AG09309 (cell line): ENCODE data around the gene RAB6A.
"Not testable (repeated sequence)": the region's sequence is repeated elsewhere in the genome, so short reads cannot be mapped to it uniquely, and the experiment has no call there.

ENCODE experiments used
- DNase-seq: peaks from one replicate; pipeline ENCODE4 v3.0.0-alpha.2; 2010; ENCODE audit warnings: low read depth
- H3K4me3 ChIP-seq: 2 replicates; pipeline ENCODE4 v1.5.1; 2011; ENCODE audit warnings: mild to moderate bottlenecking, low read depth, low read length, moderate library complexity; ENCODE audit not compliant: control insufficient read depth
- CTCF ChIP-seq: IDR thresholded peaks from 2 replicates; pipeline ENCODE4 v1.5.1; 2011; ENCODE audit warnings: mild to moderate bottlenecking, low read depth, low read length, inconsistent platforms; ENCODE audit not compliant: insufficient read depth, control insufficient read depth; ENCODE audit errors: missing control alignments

Gene RAB6A

GRCh38 chr11:73705053-73705452, 55.8 kb downstream of the RAB6A start:
- no peak for DNase-seq
- no peak overlapping the region for H3K4me3 ChIP-seq
- no peak for TF ChIP-seq CTCF

- no peak for TF ChIP-seq CTCF
- no peak for DNase-seq
- no peak overlapping the region for H3K4me3 ChIP-seq
Observed at GRCh38 chr11:73693899-73694525, 66.9 kb downstream of the RAB6A start.

GRCh38 chr11:73680687-73681086, 80.2 kb downstream of the RAB6A start:
- no peak for TF ChIP-seq CTCF
- no peak overlapping the region for H3K4me3 ChIP-seq
- DNase-seq = no peak

- not testable (repeated sequence) for H3K4me3 ChIP-seq, DNase-seq
Observed at GRCh38 chr11:73676552-73676951, 84.3 kb downstream of the RAB6A start.

- no peak for TF ChIP-seq CTCF
- no peak overlapping the region for H3K4me3 ChIP-seq
- no peak for DNase-seq
Observed at GRCh38 chr11:73671701-73672100, 89.2 kb downstream of the RAB6A start.

- TF ChIP-seq CTCF = no peak
- no peak for DNase-seq
- H3K4me3 ChIP-seq = no peak overlapping the region
Observed at GRCh38 chr11:73670808-73671207, 90.1 kb downstream of the RAB6A start.

GRCh38 chr11:73667891-73668290, 93.0 kb downstream of the RAB6A start:
- no peak for DNase-seq
- H3K4me3 ChIP-seq = no peak overlapping the region
- no peak for TF ChIP-seq CTCF

GRCh38 chr11:73664877-73665276, 96.0 kb downstream of the RAB6A start:
- no peak overlapping the region for H3K4me3 ChIP-seq
- no peak for TF ChIP-seq CTCF
- DNase-seq = no peak
